IMR-90 (cell line): ENCODE data around the gene IKBIP. TPM values are rescaled to one million over a fixed set of nuclear protein-coding genes. Genes with fewer than 3 reads are reported as not detected.

Source experiments
- microRNA-seq, 2 experiments: library from miRNA; stranded (forward) in 1 of 2; unstranded in 1 of 2; fragments of 10-50 nt in 1 of 2; fragments of <30 nt in 1 of 2; gene quantifications in 1 of 2; microRNA quantifications in 1 of 2; one replicate each; pipeline versions ENCODE3 to v1.1.0; 2013 to 2020; ENCODE audit not compliant: insufficient read depth in 1 of 2, insufficient read length in 1 of 2, unreplicated experiment in 1 of 2
- polyA plus RNA-seq, 3 experiments: library from polyadenylated mRNA; depleted of rRNA; stranded (reverse); fragments of >200 nt; gene quantifications; 2 replicates each; pipeline ENCODE4 v1.2.3, GENCODE V29; 2012; ENCODE audit warnings: low replicate concordance in 1 of 3
- small RNA-seq, 5 experiments: library from RNA; depleted of rRNA; stranded (forward); fragments of <200 nt; gene quantifications; one replicate each; pipeline ENCODE3, GENCODE V24; 2012
- total RNA-seq: library from RNA; depleted of rRNA; stranded (reverse); fragments of >200 nt; gene quantifications from 2 replicates; pipeline ENCODE4 v1.2.3, GENCODE V29; 2012; rRNA removed

Gene IKBIP
- total and polyA plus RNA-seq, 2 of the 4 experiments (the other 2 are of a cell fraction), result 37.1 to 52.7 TPM

Small RNAs within 50 kb of the gene (microRNA-seq; reads per million reads assigned to microRNA genes)
- not detected for gene SNORA53 (ENCODE audit: insufficient read depth, insufficient read length)

Small RNAs within 50 kb of the gene (small RNA-seq; reads per million reads assigned to genes)
- 12.7 to 263 (median 41.6) reads per million in 5 experiments for gene SNORA53

Other genes starting within 250 kb of the IKBIP start
- 62.0 and 102 TPM in 2 replicates for gene TMPO, start 129.2 kb downstream of the IKBIP start, total RNA-seq
- gene TMPO, start 129.2 kb downstream of the IKBIP start, polyA plus RNA-seq (2012; rRNA removed), result 27.5 and 30.0 TPM in 2 replicates
- 861 and 1,218 TPM in 2 replicates for gene SLC25A3, start 51.1 kb downstream of the IKBIP start, total RNA-seq
- gene SLC25A3, start 51.1 kb downstream of the IKBIP start, polyA plus RNA-seq (2012; rRNA removed), result 601 and 657 TPM in 2 replicates
- 32.8 and 42.2 TPM in 2 replicates for gene APAF1, start 502 bp upstream of the IKBIP start, total RNA-seq
- 8.3 and 10.9 TPM in 2 replicates for gene APAF1, start 502 bp upstream of the IKBIP start, polyA plus RNA-seq (2012; rRNA removed)